Natural killer cell treated with Interleukin-12 subunit alpha and Interleukin-12 subunit beta and Interleukin-15 and Interleukin-18, amount 100 ng/mL, for 72 hours (primary cell): Measurements from ENCODE around the gene EVA1C. TPM values are rescaled to one million over a fixed set of nuclear protein-coding genes. Genes with fewer than 3 reads are reported as not detected.
"Not testable (repeated sequence)": the region's sequence is repeated elsewhere in the genome, so short reads cannot be mapped to it uniquely, and the experiment has no call there.

Source experiments
- ATAC-seq, 2 donors: fragments of 150-1000 bp; cut with Tn5 transposase in 1 of 2; sonication (Bioruptor Pico), chemical (Tn5 transposase) in 1 of 2; 2 replicates each; pipeline ENCODE4 v1.10.0; 2021
- DNase-seq: peaks from one replicate; pipeline ENCODE4 v3.0.0; 2022; ENCODE audit warnings: low spot score
- H3K27ac Mint-ChIP-seq, 2 donors: 1 replicate in 1 of 2; 2 replicates in 1 of 2; pipeline ENCODE4 v1.8.0; 2022; ENCODE audit warnings: mixed read lengths in 2 of 2, mild to moderate bottlenecking in 1 of 2, moderate library complexity in 1 of 2
- H3K27me3 Mint-ChIP-seq, 2 donors: 1 replicate in 1 of 2; 2 replicates in 1 of 2; pipeline ENCODE4 v1.8.0; 2022; ENCODE audit warnings: mixed read lengths in 2 of 2
- H3K36me3 Mint-ChIP-seq: one replicate; pipeline ENCODE4 v1.8.0; 2022; ENCODE audit warnings: mixed read lengths
- H3K4me1 Mint-ChIP-seq, 2 donors: 1 replicate in 1 of 2; 2 replicates in 1 of 2; pipeline ENCODE4 v1.8.0; 2022; ENCODE audit warnings: low read depth in 2 of 2, mixed read lengths in 2 of 2, mild to moderate bottlenecking in 1 of 2
- H3K4me3 Mint-ChIP-seq: one replicate; pipeline ENCODE4 v1.8.0; 2022; ENCODE audit warnings: mixed read lengths
- H3K9me3 Mint-ChIP-seq: 2 replicates; pipeline ENCODE4 v1.8.0; 2022; ENCODE audit warnings: mixed read lengths
- total RNA-seq, 2 donors: library from RNA; stranded (reverse); gene quantifications; one replicate each; pipeline ENCODE4 v1.2.3, GENCODE V29; 2022

EVA1C gene
- total RNA-seq, 2 donors from 2014 or later = 1.2 to 4.7 TPM

- ATAC-seq (no peak), DNase-seq (no peak)
- Mint-ChIP-seq H3K36me3 (no peaks in the 10 kb centered on the region), H3K9me3 (no peaks in the 10 kb centered on the region), H3K4me3 (no peak overlapping the region), H3K27me3 (no peaks in the 10 kb centered on the region), H3K4me1 (peaks cover 0 to 5% of the 10 kb centered on the region in 2 donors), H3K27ac (no peak overlapping the region)
Observed at GRCh38 chr21:32516756-32517649, 104.5 kb downstream of the EVA1C start.

DNA sequence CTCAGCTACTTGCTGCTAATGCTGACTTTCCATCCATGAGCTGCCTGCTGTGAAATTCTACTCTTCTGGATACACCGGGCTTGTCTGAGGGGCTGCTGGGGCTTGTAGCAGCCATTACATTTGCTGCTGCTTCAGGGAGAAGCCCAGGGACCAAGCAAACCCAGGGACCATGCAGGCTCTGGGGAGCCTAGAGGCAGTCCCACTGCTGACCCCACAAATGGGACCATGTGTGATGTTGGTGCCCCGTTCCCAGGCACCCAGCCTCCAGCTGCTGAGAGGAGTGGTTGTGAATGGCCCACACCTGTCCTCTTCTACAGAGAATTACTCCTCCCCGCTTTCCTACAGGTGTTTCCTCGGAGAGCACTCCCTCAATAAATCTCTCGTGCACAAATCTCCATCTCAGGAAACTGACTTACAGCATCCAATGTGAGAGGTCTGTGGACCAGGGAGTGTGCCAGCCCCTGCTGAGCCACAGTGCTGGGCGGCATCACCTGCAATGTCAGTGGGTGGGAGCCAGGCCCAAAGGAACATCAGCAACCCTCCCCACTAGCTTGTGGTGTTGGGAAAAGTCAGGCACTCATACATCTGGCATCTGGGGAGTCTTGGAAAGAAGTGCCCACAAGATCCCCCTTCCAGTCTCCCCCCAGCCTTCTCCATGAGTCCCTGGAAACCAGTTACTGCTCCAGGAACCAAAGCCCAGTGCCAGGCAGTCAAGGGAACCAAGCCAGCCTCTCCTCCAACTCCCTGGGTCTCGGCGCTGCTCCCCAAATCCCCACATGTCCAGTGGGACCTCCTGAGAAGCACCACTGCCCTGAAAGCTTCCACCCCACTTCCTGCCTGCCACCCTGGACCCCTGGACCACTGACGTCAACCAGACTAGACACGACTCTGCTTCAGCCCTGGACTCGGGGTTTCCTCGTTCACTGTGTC is 107.7 kb downstream of the EVA1C start:
- H3K4me1 Mint-ChIP-seq = peaks cover 0 to 8% of the 10 kb centered on the region in 2 donors
- no peak overlapping the region for H3K4me3 Mint-ChIP-seq
- H3K27me3 Mint-ChIP-seq = no peaks in the 10 kb centered on the region
- no peaks in the 10 kb centered on the region for H3K9me3 Mint-ChIP-seq
- ATAC-seq (no peak), DNase-seq (no peak)
- H3K36me3 Mint-ChIP-seq = no peaks in the 10 kb centered on the region
- no peak overlapping the region for H3K27ac Mint-ChIP-seq

DNA sequence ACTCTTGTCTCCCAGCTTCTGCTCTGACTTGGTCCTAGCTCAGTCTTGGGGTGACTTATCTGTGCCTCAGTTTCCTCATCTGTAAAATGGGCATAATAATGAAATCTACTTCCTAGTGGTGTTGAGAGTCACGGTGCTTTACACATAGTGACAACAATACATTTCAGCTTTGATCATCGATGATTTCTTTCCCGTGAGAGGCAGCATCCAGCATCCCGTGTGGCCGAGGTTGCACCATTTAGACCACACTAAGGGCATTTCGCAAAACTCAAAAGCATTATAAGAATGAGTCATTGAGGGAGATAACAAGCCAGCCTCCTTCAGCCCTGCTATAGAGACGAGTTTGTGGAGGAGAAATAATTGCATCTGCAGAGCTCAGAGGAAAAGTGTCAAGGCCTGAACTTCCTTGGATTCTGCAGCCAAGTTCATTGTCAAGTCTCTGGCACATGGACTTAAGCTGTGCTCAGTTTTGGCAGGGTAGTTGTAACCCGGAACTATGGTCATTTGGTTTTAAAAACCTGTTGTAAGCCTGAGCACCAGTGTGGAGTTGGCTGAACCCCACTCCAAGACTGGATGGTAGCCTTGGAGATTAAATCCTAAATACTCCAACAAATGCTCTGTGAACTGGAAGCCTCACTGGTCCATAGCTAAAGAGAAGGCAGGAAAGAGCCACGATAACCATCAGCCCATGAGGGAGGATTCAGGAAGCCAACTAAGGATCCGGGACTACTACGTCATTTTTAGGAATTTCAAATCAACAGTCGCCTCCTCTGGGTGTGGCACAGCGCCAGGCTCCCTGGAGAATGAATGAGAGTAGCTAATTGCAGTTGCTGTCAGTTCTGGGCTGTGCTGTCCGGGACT is 108.6 kb downstream of the EVA1C start:
- Mint-ChIP-seq H3K27ac (no peak overlapping the region), H3K9me3 (no peaks in the 10 kb centered on the region), H3K4me1 (peaks cover 0 to 8% of the 10 kb centered on the region in 2 donors), H3K36me3 (no peaks in the 10 kb centered on the region), H3K27me3 (no peaks in the 10 kb centered on the region), H3K4me3 (no peak overlapping the region)
- DNase-seq (no peak), ATAC-seq (no peak)

GRCh38 chr21:32521736-32522355 is 109.3 kb downstream of the EVA1C start:
- Mint-ChIP-seq H3K9me3 (no peaks in the 10 kb centered on the region), H3K27ac (no peak overlapping the region), H3K36me3 (no peaks in the 10 kb centered on the region), H3K4me1 (peaks cover 0 to 8% of the 10 kb centered on the region in 2 donors), H3K27me3 (no peaks in the 10 kb centered on the region), H3K4me3 (no peak overlapping the region)
- ATAC-seq (no peak), DNase-seq (no peak)

DNA sequence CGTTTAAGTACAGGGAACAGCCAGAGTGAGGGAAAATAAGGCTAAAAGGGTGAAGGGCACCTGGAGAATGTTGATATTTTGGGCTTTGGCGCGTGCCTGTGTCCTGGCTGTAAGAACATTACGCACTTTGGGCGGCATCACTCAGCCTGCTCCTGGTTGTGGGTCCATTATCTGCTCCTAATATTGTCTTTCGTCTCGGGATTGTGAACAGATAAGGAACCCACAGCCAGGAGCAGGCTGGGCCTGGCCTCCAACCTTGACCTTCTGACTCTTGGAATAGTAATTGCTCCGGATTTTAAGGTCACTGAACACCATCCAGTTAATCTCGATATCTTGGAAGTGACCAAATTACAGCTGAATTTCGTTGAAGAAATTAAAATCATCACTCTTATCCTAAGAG is 111.0 kb downstream of the EVA1C start:
- no peaks in the 10 kb centered on the region for H3K9me3 Mint-ChIP-seq
- no peak overlapping the region for H3K4me3 Mint-ChIP-seq
- no peaks in the 10 kb centered on the region for H3K36me3 Mint-ChIP-seq
- no peak for DNase-seq
- no peaks in the 10 kb centered on the region for H3K27me3 Mint-ChIP-seq
- H3K27ac Mint-ChIP-seq = no peak overlapping the region
- peaks cover 0 to 14% of the 10 kb centered on the region in 2 donors for H3K4me1 Mint-ChIP-seq
- no peak for ATAC-seq

- no peaks in the 10 kb centered on the region for H3K9me3 Mint-ChIP-seq
- no peak overlapping the region for H3K4me3 Mint-ChIP-seq
- H3K36me3 Mint-ChIP-seq = no peaks in the 10 kb centered on the region
- no peak for ATAC-seq
- H3K27ac Mint-ChIP-seq = no peak overlapping the region
- H3K27me3 Mint-ChIP-seq = no peaks in the 10 kb centered on the region
- no peak for DNase-seq
- peaks cover 0 to 14% of the 10 kb centered on the region in 2 donors for H3K4me1 Mint-ChIP-seq
Observed at GRCh38 chr21:32523988-32524719, 111.6 kb downstream of the EVA1C start.

- Mint-ChIP-seq H3K4me1 (peaks cover 0 to 14% of the 10 kb centered on the region in 2 donors), H3K36me3 (no peaks in the 10 kb centered on the region), H3K27ac (no peak overlapping the region), H3K9me3 (no peaks in the 10 kb centered on the region), H3K4me3 (no peak overlapping the region), H3K27me3 (no peaks in the 10 kb centered on the region)
- no peak for ATAC-seq
- DNase-seq = no peak
Observed at GRCh38 chr21:32525282-32525681, 112.8 kb downstream of the EVA1C start.

- Mint-ChIP-seq H3K9me3 (no peaks in the 10 kb centered on the region), H3K4me3 (no peak overlapping the region), H3K36me3 (no peaks in the 10 kb centered on the region), H3K4me1 (peaks cover 5 to 11% of the 10 kb centered on the region in 2 donors), H3K27ac (no peak overlapping the region), H3K27me3 (no peaks in the 10 kb centered on the region)
- DNase-seq (no peak), ATAC-seq (no peak)
Observed at GRCh38 chr21:32529679-32530078, 117.2 kb downstream of the EVA1C start.

- H3K4me1 Mint-ChIP-seq = peaks cover 13 to 18% of the 10 kb centered on the region in 2 donors
- H3K4me3 Mint-ChIP-seq, H3K36me3 Mint-ChIP-seq, ATAC-seq, H3K9me3 Mint-ChIP-seq, H3K27ac Mint-ChIP-seq, DNase-seq, H3K27me3 Mint-ChIP-seq: not testable (repeated sequence)
Observed at GRCh38 chr21:32530809-32531208, 118.3 kb downstream of the EVA1C start.

DNA sequence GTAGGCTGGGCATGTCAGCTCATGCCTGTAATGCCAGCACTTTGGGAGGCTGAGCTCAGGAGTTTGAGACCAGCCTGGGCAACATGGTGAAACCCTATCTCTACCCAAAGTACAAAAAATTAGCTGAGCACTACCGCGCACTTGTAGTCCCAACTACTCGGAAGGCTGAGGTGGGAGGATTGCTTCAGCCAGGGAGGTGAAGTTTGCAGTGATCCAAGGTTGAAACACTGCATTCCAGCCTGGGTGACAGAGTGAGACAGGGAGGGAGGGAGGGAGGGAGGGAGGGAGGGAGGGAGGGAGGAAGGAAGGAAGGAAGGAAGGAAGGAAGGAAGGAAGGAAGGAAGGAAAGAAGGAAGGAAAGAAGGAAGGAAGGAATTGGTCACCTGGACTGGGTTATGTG is 119.1 kb downstream of the EVA1C start:
- not testable (repeated sequence) for DNase-seq, H3K9me3 Mint-ChIP-seq, H3K4me3 Mint-ChIP-seq, H3K27ac Mint-ChIP-seq, H3K36me3 Mint-ChIP-seq, ATAC-seq, H3K27me3 Mint-ChIP-seq
- H3K4me1 Mint-ChIP-seq = peaks cover 17 to 22% of the 10 kb centered on the region in 2 donors

- H3K9me3 Mint-ChIP-seq = no peaks in the 10 kb centered on the region
- H3K4me1 Mint-ChIP-seq = peaks cover 27 to 30% of the 10 kb centered on the region in 2 donors
Observed at GRCh38 chr21:32532636-32533035, 120.1 kb downstream of the EVA1C start.

GRCh38 chr21:32533053-32533452 is 120.5 kb downstream of the EVA1C start:
- no peak overlapping the region for H3K4me3 Mint-ChIP-seq
- no peak overlapping the region for H3K27ac Mint-ChIP-seq
- no peaks in the 10 kb centered on the region for H3K9me3 Mint-ChIP-seq
- no peaks in the 10 kb centered on the region for H3K36me3 Mint-ChIP-seq
- no peaks in the 10 kb centered on the region for H3K27me3 Mint-ChIP-seq
- no peak for ATAC-seq
- peaks cover 27 to 28% of the 10 kb centered on the region in 2 donors for H3K4me1 Mint-ChIP-seq
- DNase-seq = no peak

More at GRCh38 chr21:32532636-32533035, 120.1 kb downstream of the EVA1C start:
- Mint-ChIP-seq H3K27ac (no peak overlapping the region), H3K4me3 (no peak overlapping the region), H3K36me3 (no peaks in the 10 kb centered on the region), H3K27me3 (no peaks in the 10 kb centered on the region)
- ATAC-seq (no peak), DNase-seq (no peak)
